Neural cell (in vitro differentiated cells): ENCODE results near the gene UQCRC1. TPM values are rescaled to one million over a fixed set of nuclear protein-coding genes. Genes with fewer than 3 reads are reported as not detected.

Experiments
- polyA plus RNA-seq: library from polyadenylated mRNA; depleted of rRNA; stranded (reverse); fragments of >200 nt; gene quantifications from 2 replicates; pipeline ENCODE4 v1.2.3, GENCODE V29; 2014
- small RNA-seq, 3 experiments: library from RNA; depleted of rRNA; stranded (forward); fragments of <200 nt; gene quantifications; one replicate each; pipeline ENCODE3, GENCODE V24; 2012

Gene UQCRC1
- polyA plus RNA-seq, 1 donor from 2014 or later: 333 TPM

Small RNA genes within 50 kb of the gene (small RNA-seq; reads per million reads assigned to genes)
- gene MIR6823: 0 to 4.8 (median 1.4) reads per million in 3 experiments

Other genes with a start within 250 kb of the UQCRC1 start
- gene FBXW12, start 237.4 kb downstream of the UQCRC1 start, polyA plus RNA-seq: not detected in 2 replicates
- gene PLXNB1, start 179.6 kb downstream of the UQCRC1 start, polyA plus RNA-seq: 134 and 148 TPM in 2 replicates
- gene CCDC51, start 169.5 kb downstream of the UQCRC1 start, polyA plus RNA-seq: 27.2 and 29.0 TPM in 2 replicates
- 1,717 and 1,747 TPM in 2 replicates for gene TMA7, start 169.4 kb downstream of the UQCRC1 start, polyA plus RNA-seq
- gene ATRIP, start 162.9 kb downstream of the UQCRC1 start, polyA plus RNA-seq: 10.3 and 11.1 TPM in 2 replicates
- gene SHISA5, start 105.5 kb downstream of the UQCRC1 start, polyA plus RNA-seq: 121 and 142 TPM in 2 replicates
- 29.4 and 32.4 TPM in 2 replicates for gene PFKFB4, start 52.8 kb downstream of the UQCRC1 start, polyA plus RNA-seq
- 0.68 and 2.0 TPM in 2 replicates for gene UCN2, start 45.9 kb downstream of the UQCRC1 start, polyA plus RNA-seq
- gene COL7A1, start 14.3 kb downstream of the UQCRC1 start, polyA plus RNA-seq: 45.3 and 53.6 TPM in 2 replicates
- 0.52 TPM in 1 of 2 replicates, not detected in the other for gene TMEM89, start 12.1 kb upstream of the UQCRC1 start, polyA plus RNA-seq
- 23.6 and 25.7 TPM in 2 replicates for gene SLC26A6, start 25.8 kb upstream of the UQCRC1 start, polyA plus RNA-seq
- 54.9 and 65.5 TPM in 2 replicates for gene CELSR3, start 53.2 kb upstream of the UQCRC1 start, polyA plus RNA-seq
- gene NCKIPSD, start 76.3 kb upstream of the UQCRC1 start, polyA plus RNA-seq: 19.0 and 29.3 TPM in 2 replicates
- gene IP6K2, start 107.6 kb upstream of the UQCRC1 start, polyA plus RNA-seq: 451 and 480 TPM in 2 replicates
- gene PRKAR2A, start 238.2 kb upstream of the UQCRC1 start, polyA plus RNA-seq: 23.8 and 26.1 TPM in 2 replicates